Embryonic facial prominence (tissue), 1 donor: ENCODE results near the gene INTS6.

Experiments
- DNase-seq: peaks from one replicate; pipeline ENCODE4 v3.0.0-alpha.2; 2016; ENCODE audit errors: extremely low spot score

The INTS6 gene, protein sequence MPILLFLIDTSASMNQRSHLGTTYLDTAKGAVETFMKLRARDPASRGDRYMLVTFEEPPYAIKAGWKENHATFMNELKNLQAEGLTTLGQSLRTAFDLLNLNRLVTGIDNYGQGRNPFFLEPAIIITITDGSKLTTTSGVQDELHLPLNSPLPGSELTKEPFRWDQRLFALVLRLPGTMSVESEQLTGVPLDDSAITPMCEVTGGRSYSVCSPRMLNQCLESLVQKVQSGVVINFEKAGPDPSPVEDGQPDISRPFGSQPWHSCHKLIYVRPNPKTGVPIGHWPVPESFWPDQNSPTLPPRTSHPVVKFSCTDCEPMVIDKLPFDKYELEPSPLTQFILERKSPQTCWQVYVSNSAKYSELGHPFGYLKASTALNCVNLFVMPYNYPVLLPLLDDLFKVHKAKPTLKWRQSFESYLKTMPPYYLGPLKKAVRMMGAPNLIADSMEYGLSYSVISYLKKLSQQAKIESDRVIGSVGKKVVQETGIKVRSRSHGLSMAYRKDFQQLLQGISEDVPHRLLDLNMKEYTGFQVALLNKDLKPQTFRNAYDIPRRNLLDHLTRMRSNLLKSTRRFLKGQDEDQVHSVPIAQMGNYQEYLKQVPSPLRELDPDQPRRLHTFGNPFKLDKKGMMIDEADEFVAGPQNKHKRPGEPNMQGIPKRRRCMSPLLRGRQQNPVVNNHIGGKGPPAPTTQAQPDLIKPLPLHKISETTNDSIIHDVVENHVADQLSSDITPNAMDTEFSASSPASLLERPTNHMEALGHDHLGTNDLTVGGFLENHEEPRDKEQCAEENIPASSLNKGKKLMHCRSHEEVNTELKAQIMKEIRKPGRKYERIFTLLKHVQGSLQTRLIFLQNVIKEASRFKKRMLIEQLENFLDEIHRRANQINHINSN

DNA sequence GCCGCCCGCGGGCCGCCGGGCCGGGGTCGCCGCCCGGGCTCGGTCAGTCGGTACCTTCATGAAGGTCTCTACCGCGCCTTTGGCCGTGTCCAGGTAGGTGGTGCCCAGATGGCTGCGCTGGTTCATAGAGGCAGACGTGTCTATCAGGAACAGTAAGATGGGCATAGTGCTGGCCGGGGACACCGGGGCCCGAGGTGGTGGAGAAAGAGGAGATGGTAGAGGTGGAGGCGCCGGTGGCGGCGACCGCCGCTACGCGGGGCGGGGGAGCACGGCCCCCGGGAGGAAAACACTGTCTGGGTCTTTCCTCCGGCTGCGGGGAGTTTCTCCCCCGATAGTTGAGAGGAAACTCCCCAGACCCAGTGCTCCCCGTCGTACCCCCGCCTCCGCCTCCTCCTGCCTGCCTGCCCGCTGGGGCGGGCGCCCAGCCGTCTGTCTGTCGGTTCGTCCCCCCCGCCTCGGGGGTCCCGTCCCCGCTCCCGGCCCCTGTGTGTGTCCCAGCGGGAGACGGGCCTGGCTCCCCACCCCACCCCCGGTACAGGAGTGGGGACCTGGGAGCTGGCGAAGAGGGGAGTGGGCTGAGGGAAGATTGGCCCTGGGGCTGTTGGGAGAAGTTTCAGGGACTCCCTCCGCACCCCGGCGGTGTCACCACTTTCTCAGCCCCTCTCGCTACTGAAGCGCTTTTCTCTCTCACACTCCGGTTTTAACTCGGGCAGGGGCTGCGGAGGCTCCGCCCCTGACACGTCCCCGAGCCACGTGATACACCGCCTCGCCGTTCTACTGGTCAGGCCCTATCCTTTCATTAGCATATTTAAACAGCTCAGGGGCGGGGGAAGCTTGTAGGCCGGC lies at the start of gene INTS6:
Gene INTS6 (minus strand): TSS at position 676 of the 846 bp plus-strand sequence. CDS start 511 bp downstream, at position 165.
- DNase-seq: peak; percentile 100

DNA sequence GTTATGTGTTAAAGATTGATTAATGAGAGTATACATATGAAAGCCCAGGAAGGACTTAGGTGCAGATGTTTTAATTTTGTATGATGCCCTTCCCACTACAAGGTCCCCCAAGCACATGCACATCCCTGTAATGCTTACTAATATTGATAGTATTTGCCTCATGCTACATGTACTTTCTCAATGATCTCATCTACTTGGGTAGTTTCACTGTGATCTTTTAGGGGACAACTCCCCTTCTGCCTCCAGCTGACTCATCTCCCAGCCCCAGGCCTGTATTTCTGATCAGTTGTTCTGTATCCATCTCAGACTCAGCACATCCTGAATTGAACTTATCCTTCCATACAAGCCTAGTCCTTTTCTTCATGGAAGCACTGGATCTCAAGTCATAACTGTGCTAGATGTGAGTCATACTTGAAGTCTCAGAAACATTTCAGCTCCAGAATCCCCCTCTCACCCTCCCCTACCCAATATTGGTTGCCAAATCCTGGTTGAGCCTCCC lies 49.4 kb upstream of the INTS6 start:
- DNase-seq: no peak

DNA sequence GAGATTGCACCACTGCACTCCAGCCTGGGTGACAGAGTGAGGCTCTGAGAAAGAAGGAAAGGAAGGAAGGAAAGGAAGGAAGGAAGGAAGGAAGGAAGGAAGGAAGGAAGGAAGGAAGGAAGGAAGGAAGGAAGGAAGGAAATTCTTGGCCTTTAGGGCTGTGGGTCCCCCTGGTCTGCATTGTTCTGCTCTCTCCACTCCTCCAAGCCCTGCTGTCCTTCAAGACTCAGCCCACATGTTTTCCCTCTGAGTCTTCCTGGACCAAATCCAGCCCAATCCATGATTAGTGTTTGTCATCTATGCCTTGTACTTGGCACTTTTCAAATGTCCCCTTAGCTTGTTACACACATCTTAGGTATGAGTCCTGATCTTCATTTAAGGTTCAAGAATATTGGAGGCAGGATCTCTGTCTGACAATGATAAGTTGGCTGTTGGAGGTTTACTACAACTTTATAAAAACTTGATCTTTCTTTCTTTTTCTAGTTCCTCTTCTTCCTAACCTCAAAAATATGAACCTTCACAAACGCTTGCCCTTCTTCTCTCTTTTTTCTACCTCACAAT lies 48.8 kb upstream of the INTS6 start:
- DNase-seq: no peak

DNA sequence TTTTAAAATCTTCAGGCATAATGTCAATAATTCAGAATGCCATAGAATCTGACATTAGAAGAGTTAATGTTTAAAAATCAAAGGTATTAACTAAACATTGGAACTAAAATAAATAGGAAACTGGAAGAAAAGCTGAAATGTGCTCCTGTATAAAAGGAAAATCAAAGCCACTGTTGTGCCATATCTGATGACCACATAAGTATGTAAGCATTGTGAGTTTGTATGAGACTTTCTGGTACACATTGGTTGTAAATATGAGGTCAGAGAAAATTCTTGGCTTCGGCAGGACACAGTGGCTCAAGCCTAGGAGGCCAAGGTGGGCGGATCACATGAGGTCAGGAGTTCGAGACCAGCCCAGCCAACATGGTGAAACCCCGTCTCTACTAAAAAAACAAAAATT lies 48.3 kb upstream of the INTS6 start:
- no peak for DNase-seq

DNA sequence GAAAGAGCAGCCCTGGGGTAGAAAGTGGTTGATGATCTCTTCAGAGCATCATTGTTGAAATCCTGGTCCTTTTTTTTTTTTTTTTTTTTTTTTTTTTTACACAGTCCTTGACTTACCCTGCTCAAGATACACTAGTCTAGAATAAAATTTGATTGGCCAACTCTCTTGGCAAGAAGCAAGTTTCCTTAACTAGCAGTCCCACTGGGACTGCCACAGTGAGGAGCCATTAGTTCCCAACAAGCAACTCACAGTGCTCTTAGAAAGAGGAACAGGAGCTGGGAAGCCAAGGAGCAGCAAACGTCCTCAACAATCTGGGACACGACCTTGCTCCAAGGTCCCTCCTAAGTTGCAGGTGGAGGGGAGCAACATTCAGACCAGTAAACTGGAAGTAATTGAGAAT lies 47.9 kb upstream of the INTS6 start:
- DNase-seq: no peak

DNA sequence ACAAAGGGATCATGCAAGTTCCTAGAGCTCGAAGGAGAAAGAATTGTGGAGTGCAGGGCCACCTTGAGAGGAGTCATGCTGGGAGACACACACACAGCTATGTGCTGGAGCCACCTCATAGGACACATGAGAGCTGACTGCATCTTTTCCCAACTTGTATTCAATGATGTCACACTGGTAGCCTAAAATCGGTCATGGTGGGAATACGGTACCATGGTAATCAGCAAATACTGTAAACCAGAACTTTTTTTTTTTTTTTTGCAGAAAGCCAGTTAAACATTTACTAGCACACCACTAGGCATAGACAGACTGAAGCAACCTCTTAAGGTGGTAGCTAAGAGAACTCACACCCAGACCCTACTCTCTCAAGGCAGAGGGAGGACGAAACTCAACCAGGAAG lies 47.0 kb upstream of the INTS6 start:
- no peak for DNase-seq

DNA sequence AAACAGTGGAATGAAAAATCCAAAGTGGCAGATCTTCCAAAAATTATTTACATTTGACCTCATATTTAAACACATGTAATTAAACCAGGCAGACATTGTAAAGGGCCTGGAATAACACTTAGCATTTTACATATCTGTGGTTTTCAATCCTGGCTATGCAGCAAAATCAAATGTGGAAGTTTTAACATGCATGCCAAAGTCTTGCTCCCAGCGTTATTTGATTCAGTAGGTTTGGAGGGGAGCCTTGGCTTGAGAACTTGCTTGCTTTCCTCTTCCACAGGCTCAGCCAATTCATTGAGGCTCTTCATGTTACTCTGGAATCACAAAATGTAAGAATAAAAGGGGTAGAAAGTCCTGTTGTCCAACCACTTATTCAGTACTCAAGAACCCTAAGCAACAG lies 42.5 kb upstream of the INTS6 start:
- DNase-seq: no peak

DNA sequence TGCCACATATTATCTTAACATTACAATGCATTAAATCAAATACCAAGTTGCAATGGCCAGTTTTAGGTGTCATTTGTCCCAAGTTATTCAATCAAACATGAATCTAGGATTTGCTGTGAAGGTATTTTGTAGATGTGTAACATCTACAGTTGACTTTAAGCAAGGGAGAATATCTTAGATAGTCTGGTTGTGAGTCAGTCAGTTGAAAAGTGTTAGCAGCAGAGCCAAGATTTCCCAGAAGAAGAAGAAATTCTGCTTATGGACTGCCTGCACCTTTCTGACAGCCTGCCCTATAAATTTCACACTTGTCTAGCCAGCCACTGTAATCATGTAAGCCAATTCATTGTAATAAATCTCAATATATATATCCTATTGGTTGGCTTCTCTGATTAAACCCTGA lies 41.3 kb upstream of the INTS6 start:
- no peak for DNase-seq

DNA sequence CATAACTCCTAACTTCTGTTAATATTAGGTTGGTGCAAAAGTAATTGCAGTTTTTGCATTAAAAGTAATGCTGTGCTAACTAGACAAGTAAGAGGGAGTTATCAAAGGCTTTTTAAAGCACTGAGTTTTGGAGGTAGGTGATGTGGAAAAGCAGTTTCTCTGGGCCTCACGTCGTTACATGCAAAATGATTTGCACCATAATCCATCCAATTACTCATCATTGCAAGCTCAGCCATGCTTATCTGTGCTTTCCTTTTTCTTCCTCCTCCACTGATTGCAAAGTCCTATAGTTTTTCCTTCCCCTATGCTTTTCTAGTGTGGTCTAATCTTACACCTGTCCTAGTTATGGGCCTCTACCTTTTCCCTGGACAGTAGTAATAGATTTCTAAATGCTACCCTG lies 35.4 kb upstream of the INTS6 start:
- no peak for DNase-seq

DNA sequence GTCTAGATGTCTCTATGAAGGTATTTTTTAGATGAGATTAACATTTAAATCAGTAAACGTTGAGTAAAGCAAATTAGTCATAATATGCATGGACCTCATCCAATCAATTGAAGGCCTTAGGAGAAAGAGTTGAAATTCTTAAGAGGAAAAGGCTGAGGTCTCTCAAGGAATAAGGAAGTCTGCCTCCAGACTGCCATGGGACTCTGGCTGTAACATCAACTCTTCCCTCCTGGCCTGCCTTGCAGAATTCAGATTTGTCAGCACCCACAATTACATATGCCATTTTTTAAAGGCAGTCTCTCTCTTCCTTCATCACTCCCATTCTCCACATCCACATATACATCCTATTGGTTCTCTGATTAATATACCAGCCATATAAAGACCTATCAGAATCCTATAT lies 28.8 kb upstream of the INTS6 start:
- DNase-seq: no peak

DNA sequence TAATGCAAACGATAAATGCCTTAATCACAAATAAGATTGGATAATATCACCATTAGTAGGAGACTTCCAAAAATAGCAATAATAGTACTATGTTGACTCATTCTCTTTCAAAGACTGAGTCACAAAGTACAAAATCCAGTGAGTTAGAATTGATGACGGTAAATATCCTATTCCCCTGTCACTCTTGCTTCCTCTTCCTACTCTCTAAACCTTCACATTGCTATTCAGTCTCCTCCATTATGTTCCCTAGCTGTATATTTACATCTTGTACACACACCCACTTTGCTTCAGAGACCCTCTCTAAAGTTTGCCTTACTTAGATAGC lies 26.3 kb upstream of the INTS6 start:
- no peak for DNase-seq

DNA sequence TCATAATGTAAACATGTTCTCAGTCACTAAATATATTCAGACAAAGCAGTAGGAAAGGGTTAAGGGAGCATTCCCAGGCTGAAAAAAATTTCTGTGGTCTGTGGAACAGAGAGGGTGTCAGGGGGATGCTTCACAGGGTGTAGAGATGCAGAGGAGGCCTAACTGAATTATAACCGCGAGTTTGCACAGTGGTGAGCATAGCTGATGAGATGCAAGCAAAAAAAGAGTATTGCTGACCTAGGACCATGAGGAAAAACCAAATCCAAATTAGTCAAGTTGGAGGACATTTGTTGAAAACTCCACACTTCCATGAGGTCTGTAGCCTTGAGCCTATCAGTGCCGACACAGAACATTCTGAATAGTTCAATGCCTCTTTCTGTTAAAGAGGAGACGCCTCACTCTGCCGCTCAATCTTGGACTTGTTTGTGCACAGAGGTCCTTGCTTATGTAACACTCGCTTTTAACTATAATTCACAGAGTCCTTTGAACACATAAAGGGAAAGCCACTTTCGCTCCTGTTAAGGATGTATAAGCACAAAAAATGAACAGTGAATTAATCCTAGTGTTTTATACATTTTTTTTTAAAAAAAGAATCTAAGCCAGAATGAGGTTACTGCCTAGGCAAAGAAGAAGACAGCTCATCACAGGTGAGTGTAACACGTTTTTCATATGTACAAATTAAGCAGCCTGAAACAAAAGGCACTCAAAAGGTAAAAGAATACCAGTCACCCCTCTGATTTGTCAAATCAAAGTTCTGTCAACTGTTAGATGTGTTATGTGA lies 25.8 kb upstream of the INTS6 start:
- no peak for DNase-seq

DNA sequence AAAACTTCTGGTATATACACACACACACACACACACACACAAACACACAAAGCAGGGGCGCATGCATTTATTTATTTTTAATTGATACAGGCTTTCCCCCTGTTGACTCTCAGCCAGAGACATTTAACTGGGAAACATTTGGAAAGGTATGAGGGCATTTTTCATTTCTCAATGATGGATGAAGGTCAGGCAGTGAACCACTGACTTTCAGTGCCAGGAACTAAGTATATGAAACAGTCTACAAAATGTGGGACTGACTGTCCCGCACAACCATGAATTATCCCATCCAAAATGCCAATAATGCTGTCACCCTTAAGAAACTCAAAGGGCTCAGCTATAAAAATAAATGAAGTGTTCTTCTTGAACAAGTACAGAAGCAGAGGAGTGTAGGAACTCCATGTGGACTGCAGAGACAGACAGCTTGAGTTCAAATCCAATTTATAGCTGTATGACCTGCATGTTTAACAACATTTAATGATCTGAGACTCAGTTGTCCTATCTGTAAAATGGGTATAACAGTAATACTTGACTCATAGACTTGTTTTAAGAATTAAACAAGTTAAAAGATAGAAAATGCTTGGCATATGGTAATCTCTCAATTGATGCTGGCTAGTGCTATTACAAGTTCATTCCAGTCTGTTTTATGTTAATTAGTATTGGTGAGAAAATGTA lies 25.0 kb upstream of the INTS6 start:
- DNase-seq: no peak

DNA sequence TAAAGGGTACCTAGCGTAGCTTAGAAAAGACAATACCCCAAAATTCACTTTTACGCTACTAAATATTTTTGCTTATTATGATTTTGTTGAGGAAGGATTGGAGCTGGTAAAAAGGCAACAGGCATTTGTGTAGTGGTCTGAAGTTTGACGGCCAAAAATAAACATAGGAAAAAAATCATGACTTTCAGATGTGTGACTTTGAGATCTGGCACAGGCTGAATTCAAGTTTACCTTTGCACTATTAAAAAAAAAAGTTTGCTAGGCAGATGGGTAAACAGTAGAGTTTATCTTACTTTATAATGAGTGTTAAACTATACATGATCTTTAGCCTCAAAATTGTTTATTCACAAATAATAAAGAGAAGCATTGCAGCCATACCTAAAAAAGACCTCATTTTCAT lies 24.3 kb upstream of the INTS6 start:
- DNase-seq: no peak

DNA sequence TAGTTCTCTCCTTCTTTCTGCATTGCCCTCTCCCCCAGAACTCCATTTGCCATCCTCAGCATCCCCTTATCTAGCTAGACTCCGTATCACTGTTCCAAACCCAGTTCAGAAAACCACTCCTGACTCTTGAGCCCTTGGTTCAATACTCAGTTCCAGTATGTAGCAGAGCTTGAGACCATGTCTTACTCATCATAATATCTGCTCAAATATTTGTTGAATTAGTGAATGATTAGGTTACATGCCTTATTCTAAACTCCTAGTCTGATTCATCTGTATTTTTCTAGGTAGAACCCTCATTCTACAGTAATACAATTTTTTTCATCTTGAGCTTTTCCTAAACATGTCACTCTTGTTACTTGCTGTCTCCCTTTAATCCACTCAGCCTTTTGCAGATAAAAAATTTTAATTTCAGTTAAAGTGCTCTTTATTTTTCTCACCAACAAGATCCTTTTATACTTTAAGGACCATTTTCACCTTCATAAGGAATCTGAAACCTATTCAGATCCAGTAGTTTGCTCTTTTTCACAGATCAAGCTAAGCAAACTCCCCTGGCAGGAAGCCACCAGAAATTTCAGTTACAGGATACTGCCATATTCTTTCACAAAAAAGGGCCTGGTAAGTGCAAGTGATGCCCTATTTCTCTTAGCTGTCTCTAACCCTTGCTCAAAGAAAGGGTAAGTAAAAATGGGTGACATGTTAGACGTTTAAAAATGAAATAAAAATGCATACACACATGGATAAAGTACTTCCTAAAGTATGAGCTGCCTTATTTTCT lies 23.1 kb upstream of the INTS6 start:
- no peak for DNase-seq

DNA sequence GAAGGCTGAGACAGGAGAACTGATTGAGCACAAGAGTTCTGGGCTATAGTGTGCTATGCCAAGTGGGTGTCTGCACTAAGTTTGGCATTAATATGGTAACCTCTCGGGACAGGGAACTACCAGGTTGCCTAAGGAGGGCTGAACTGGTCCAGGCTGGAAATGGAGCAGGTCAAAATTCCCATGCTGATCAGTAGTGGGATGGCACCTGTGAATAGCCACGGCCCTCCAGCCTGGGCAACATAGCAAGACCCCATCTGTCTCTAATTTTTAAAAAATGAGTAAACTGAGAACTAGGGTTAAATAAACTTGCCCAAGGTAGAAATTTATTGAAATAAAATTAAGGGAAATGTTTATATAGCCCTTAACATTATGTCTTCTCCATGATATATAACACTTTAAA lies 17.0 kb upstream of the INTS6 start:
- no peak for DNase-seq

DNA sequence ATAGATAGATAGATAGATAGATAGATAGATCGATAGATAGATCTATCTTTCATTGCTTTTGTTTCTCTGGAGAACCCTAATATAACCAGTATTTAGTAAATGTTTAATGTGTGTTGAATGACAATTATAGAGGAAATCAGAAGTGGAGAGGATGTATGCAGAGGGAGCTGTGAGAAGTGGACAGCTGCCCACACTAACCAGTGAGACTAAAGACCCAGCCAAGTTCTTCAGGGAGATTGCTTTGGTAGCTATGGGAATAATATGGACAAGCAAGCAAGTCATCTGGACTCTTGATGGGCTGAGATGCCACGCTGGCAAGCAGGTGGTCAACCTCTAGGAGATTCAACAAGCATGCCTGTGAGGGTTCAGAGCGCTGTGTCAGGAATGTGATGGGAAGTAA lies 14.9 kb upstream of the INTS6 start:
- no peak for DNase-seq

DNA sequence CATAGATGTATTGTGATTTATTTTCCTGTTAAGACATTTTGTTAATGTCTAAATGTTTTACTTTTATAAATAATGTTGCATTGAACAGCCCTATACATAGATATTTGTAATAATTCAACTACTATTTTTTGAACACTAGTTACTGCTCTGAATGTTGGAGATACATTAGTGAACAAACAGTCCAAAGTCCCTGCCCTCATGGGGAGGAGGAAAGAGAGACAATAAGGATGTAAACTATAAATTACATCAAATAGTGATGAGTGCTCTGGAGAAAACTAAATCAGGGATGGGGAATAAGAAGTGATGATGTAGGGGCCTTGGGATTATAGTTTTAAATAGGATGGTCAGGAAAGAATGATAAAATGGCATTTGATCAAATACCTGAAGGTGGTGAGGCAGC lies 12.3 kb upstream of the INTS6 start:
- DNase-seq: no peak

DNA sequence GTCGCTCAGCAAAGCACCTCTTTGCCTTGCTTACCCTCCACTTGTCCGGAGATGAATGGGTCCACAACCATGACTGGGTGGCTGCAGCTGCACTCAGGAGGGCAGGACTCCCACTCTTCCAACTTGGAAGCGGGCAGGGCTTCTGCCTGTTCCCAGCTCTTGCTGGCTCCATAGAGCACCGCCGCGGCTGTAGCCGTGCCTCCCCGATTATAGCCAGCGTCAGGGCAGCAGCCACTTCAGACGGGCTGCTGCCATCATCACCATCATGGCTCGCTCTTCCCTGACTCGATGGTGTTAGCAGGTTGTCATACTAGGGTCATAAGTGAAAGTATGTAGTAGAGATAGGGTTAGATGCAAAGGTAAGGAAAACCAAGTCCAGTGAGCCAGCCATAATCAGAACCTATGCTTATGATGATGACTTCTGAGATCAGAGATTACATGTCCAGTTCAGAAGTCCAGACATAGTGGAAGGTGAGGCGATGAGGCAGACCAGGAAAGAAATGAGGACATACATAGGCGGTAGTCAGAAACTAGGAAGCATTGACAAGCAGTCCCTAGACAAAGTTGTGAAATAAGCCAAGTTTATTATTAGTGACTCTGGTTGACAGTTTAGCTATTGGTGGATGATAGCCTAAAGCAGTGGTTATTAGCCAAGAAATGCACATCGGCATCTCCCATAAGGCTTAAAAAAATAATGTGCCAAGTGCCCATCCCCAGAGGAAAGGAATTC lies 4.4 kb upstream of the INTS6 start:
- no peak for DNase-seq
